Skin epidermis (tissue), 12 donors: Measurements from ENCODE around the gene GIMAP7.
A peak's percentile ranks its signal among the peaks of the same experiment; 100 is the strongest.
"Not testable (repeated sequence)": the region's sequence is repeated elsewhere in the genome, so short reads cannot be mapped to it uniquely, and the experiment has no call there.

Source experiments
- H3K27ac ChIP-seq, 21 experiments: fragments of 200-600 bp; sonication (generic) in 11 of 21; one replicate each; pipeline ENCODE4 v1.5.0; 2020; ENCODE audit warnings: mild to moderate bottlenecking in 3 of 21, inconsistent platforms in 2 of 21, moderate library complexity in 2 of 21
- H3K4me3 ChIP-seq, 7 experiments: fragments of 200-600 bp; sonication (generic) in 2 of 7; one replicate each; pipeline ENCODE4 v1.5.0; 2020; ENCODE audit warnings: inconsistent platforms in 2 of 7, mild to moderate bottlenecking in 2 of 7, moderate library complexity in 1 of 7

GIMAP7 gene

GRCh38 chr7:150514748-150515222 lies at the start of gene GIMAP7:
Gene GIMAP7, plus strand, starts transcription at chr7:150514872. Its CDS starts 5,103 bp downstream, at chr7:150519975.
- Histone ChIP-seq H3K27ac (peak within 1 kb of the TSS in 20 of 21 experiments; percentile 58 to 95 (median 78)), H3K4me3 (peak within 1 kb of the TSS; percentile 31 to 54 (median 38))

- no peak overlapping the region for H3K4me3 ChIP-seq
- H3K27ac ChIP-seq = peak overlapping the region in 2 of 21 experiments; percentile 4 to 28
Observed at GRCh38 chr7:150464962-150465361, 49.7 kb upstream of the GIMAP7 start.

- peak overlapping the region in 2 of 21 experiments; percentile 4 to 28 for H3K27ac ChIP-seq
- no peak overlapping the region for H3K4me3 ChIP-seq
Observed at GRCh38 chr7:150465414-150465813, 49.3 kb upstream of the GIMAP7 start.

- H3K27ac ChIP-seq = peak overlapping the region in 2 of 21 experiments; percentile 1 to 15
- peak overlapping the region in 1 of 7 experiments; percentile 9 for H3K4me3 ChIP-seq
Observed at GRCh38 chr7:150466477-150466876, 48.2 kb upstream of the GIMAP7 start.

- no peak overlapping the region for H3K27ac ChIP-seq
- peak overlapping the region in 4 of 7 experiments; percentile 1 to 19 (median 10) for H3K4me3 ChIP-seq
Observed at GRCh38 chr7:150468241-150468640, 46.4 kb upstream of the GIMAP7 start.

- Histone ChIP-seq H3K4me3 (no peak overlapping the region), H3K27ac (no peak overlapping the region)
Observed at GRCh38 chr7:150471886-150472285, 42.8 kb upstream of the GIMAP7 start.

- H3K4me3 ChIP-seq = no peak overlapping the region
- no peak overlapping the region for H3K27ac ChIP-seq
Observed at GRCh38 chr7:150473902-150474301, 40.8 kb upstream of the GIMAP7 start.

GRCh38 chr7:150476285-150476684 lies 38.4 kb upstream of the GIMAP7 start:
- H3K4me3 ChIP-seq = no peak overlapping the region
- peak overlapping the region in 1 of 21 experiments; percentile 14 for H3K27ac ChIP-seq

- H3K4me3 ChIP-seq = no peak overlapping the region
- H3K27ac ChIP-seq = no peak overlapping the region
Observed at GRCh38 chr7:150476819-150477631, 37.6 kb upstream of the GIMAP7 start.

GRCh38 chr7:150479023-150479716 lies 35.5 kb upstream of the GIMAP7 start:
- Histone ChIP-seq H3K4me3 (no peak overlapping the region), H3K27ac (peak overlapping the region in 11 of 21 experiments; percentile 17 to 87 (median 54))

GRCh38 chr7:150481186-150481920 lies 33.3 kb upstream of the GIMAP7 start:
- H3K27ac ChIP-seq = peak overlapping the region in 15 of 21 experiments; percentile 9 to 87 (median 67)

GRCh38 chr7:150481922-150482321 lies 32.8 kb upstream of the GIMAP7 start:
- Histone ChIP-seq H3K4me3 (no peak overlapping the region), H3K27ac (peak overlapping the region in 15 of 21 experiments; percentile 5 to 87 (median 64))

More at GRCh38 chr7:150481186-150481920, 33.3 kb upstream of the GIMAP7 start:
- no peak overlapping the region for H3K4me3 ChIP-seq

GRCh38 chr7:150483514-150483913 lies 31.2 kb upstream of the GIMAP7 start:
- H3K4me3 ChIP-seq = not testable (repeated sequence)
- peak overlapping the region in 16 of 21 experiments; percentile 30 to 87 (median 60) for H3K27ac ChIP-seq

GRCh38 chr7:150484071-150484470 lies 30.6 kb upstream of the GIMAP7 start:
- not testable (repeated sequence) for H3K4me3 ChIP-seq
- peak overlapping the region in 16 of 21 experiments; percentile 19 to 87 (median 58) for H3K27ac ChIP-seq

GRCh38 chr7:150487625-150488024 lies 27.0 kb upstream of the GIMAP7 start:
- Histone ChIP-seq H3K4me3 (no peak overlapping the region), H3K27ac (no peak overlapping the region)

GRCh38 chr7:150489782-150490181 lies 24.9 kb upstream of the GIMAP7 start:
- peak overlapping the region in 1 of 21 experiments; percentile 36 for H3K27ac ChIP-seq
- no peak overlapping the region for H3K4me3 ChIP-seq

GRCh38 chr7:150493442-150493841 lies 21.2 kb upstream of the GIMAP7 start:
- not testable (repeated sequence) for H3K4me3 ChIP-seq

GRCh38 chr7:150502519-150502918 lies 12.2 kb upstream of the GIMAP7 start:
- H3K27ac ChIP-seq = peak overlapping the region in 8 of 21 experiments; percentile 1 to 79 (median 46)
- no peak overlapping the region for H3K4me3 ChIP-seq

More at GRCh38 chr7:150493442-150493841, 21.2 kb upstream of the GIMAP7 start:
- H3K27ac ChIP-seq = not testable (repeated sequence)

- Histone ChIP-seq H3K27ac (peak overlapping the region in 7 of 21 experiments; percentile 1 to 79 (median 31)), H3K4me3 (no peak overlapping the region)
Observed at GRCh38 chr7:150503155-150503554, 11.5 kb upstream of the GIMAP7 start.
